SIG-M5 (cell line): Measurements from ENCODE around the gene MTERF4.

ENCODE experiments used
- DNase-seq: peaks from one replicate; lab custom pipeline; 2025; lab: John Stamatoyannopoulos, UW

The MTERF4 gene

GRCh38 chr2:241068942-241069810, 32.9 kb downstream of the MTERF4 start:
- no peak for DNase-seq

GRCh38 chr2:241068136-241068941, 33.7 kb downstream of the MTERF4 start:
- no peak for DNase-seq

GRCh38 chr2:241067501-241068135, 34.5 kb downstream of the MTERF4 start:
- no peak for DNase-seq

GRCh38 chr2:241066893-241067341, 35.2 kb downstream of the MTERF4 start:
- DNase-seq: no peak

- DNase-seq: no peak
Measured at GRCh38 chr2:241066171-241066892, 35.8 kb downstream of the MTERF4 start.

- DNase-seq: no peak
Measured at GRCh38 chr2:241065355-241065803, 36.7 kb downstream of the MTERF4 start.

- DNase-seq: no peak
Measured at GRCh38 chr2:241064802-241065354, 37.2 kb downstream of the MTERF4 start.

- no peak for DNase-seq
Measured at GRCh38 chr2:241064008-241064801, 37.9 kb downstream of the MTERF4 start.

GRCh38 chr2:241063587-241063986, 38.5 kb downstream of the MTERF4 start:
- no peak for DNase-seq

- DNase-seq: no peak
Measured at GRCh38 chr2:241063093-241063551, 39.0 kb downstream of the MTERF4 start.

- DNase-seq: no peak
Measured at GRCh38 chr2:241062389-241063092, 39.5 kb downstream of the MTERF4 start.

- no peak for DNase-seq
Measured at GRCh38 chr2:241061275-241061674, 40.8 kb downstream of the MTERF4 start.

GRCh38 chr2:241053576-241054251, 48.4 kb downstream of the MTERF4 start:
- no peak for DNase-seq

- no peak for DNase-seq
Measured at GRCh38 chr2:241052677-241053360, 49.3 kb downstream of the MTERF4 start.

- no peak for DNase-seq
Measured at GRCh38 chr2:241051578-241052487, 50.3 kb downstream of the MTERF4 start.

GRCh38 chr2:241050624-241051577, 51.2 kb downstream of the MTERF4 start:
- DNase-seq: no peak
